Measurements from ENCODE around the gene GAS1. TPM values are rescaled to one million over a fixed set of nuclear protein-coding genes. Genes with fewer than 3 reads are reported as not detected.

The GAS1 gene
- total RNA-seq, 4 donors from 2014 or later: 22.8 to 50.6 (median 40.1) TPM

DNA sequence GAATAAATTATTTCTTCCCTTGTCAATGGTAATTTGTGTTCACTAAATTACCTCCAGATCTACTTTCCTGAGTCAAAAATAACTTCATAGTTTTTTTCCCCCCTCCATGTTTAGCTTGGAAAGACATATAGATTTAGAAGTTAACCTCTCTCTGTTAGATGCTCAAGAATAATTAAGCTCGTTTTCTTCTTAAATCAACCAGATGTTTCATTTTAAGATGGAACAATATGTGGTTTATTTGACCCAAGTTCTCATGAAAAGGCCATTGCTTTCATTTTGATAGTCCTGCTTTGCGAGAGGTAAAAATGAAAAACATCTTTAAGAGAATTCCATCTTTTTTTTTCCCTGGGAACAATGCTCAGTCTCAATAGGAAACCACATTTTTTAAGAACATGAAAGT, 27.7 kb upstream of the GAS1 start:
- Histone ChIP-seq H3K27ac (peak overlapping the region; percentile 8), H3K36me3 (no peaks in the 10 kb centered on the region), H3K4me1 (peaks cover 9% of the 10 kb centered on the region), H3K4me3 (no peak overlapping the region), H3K27me3 (no peaks in the 10 kb centered on the region), H3K9me3 (no peaks in the 10 kb centered on the region)
- TF ChIP-seq, protein P1, sequence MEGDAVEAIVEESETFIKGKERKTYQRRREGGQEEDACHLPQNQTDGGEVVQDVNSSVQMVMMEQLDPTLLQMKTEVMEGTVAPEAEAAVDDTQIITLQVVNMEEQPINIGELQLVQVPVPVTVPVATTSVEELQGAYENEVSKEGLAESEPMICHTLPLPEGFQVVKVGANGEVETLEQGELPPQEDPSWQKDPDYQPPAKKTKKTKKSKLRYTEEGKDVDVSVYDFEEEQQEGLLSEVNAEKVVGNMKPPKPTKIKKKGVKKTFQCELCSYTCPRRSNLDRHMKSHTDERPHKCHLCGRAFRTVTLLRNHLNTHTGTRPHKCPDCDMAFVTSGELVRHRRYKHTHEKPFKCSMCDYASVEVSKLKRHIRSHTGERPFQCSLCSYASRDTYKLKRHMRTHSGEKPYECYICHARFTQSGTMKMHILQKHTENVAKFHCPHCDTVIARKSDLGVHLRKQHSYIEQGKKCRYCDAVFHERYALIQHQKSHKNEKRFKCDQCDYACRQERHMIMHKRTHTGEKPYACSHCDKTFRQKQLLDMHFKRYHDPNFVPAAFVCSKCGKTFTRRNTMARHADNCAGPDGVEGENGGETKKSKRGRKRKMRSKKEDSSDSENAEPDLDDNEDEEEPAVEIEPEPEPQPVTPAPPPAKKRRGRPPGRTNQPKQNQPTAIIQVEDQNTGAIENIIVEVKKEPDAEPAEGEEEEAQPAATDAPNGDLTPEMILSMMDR (IDR thresholded peaks at IDR 0.05): no peak
- TF ChIP-seq POLR2AphosphoS5 (IDR thresholded peaks at IDR 0.05): no peak
- no peak for TF ChIP-seq EP300 (IDR thresholded peaks at IDR 0.05)
- TF ChIP-seq POLR2A (IDR thresholded peaks at IDR 0.05): no peak
- no peak for DNase-seq (ENCODE audit: low spot score in 2 of 2)
- WGBS: 67% methylated on average over 2 of the region's 2 CpGs

DNA sequence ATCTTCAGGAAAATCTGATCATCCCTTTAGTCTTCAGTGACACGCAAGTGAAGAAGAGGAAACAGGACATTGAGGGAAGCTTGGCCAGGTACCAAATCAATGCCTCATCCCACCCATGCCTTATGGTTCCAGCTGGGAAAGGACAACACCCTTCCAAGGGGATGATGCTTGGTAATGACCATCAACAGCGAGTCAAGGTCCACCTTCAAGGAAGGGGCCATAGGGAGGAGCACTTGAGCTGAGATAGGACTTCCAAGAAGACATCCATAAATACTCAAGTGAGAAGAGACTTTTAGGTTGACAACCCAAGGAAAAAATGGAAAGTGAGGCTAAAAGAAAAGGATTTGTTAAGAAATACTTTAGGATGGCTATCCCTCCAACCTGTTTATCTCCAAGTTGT, 27.1 kb upstream of the GAS1 start:
- DNase-seq (ENCODE audit: low spot score in 2 of 2): no peak
- Histone ChIP-seq H3K27ac (no peak overlapping the region), H3K36me3 (no peaks in the 10 kb centered on the region), H3K27me3 (no peaks in the 10 kb centered on the region), H3K9me3 (no peaks in the 10 kb centered on the region), H3K4me3 (no peak overlapping the region), H3K4me1 (peaks cover 9% of the 10 kb centered on the region)
- WGBS: 96% methylated on average over 2 of the region's 2 CpGs
- TF ChIP-seq, protein P1 (IDR thresholded peaks at IDR 0.05): no peak
- TF ChIP-seq POLR2AphosphoS5 (IDR thresholded peaks at IDR 0.05) (no peak), EP300 (IDR thresholded peaks at IDR 0.05) (no peak), POLR2A (IDR thresholded peaks at IDR 0.05) (no peak)

DNA sequence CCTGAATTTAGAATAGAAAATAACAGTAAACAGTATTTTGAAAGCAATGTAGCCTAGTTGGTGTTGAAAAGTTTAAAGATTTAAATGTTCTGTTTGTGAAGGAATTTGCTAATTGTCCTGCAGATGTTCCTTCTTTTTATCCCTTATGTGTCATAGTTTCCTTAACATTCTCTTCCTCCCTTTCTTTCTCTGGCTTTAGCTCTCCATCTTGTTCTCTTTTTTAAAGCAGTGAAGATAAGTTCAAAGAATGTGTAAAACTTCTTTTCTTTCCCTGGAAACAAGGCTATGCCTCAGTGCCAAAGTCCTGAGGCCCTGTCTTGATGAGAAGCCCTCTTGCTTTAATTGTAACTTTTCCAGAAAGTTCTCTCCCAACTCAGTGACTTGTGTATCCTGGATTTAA, 24.4 kb upstream of the GAS1 start:
- Histone ChIP-seq H3K36me3 (no peaks in the 10 kb centered on the region), H3K27me3 (no peaks in the 10 kb centered on the region), H3K27ac (peak overlapping the region; percentile 61), H3K4me1 (peaks cover 25% of the 10 kb centered on the region), H3K4me3 (no peak overlapping the region), H3K9me3 (no peaks in the 10 kb centered on the region)
- no peak for TF ChIP-seq EP300 (IDR thresholded peaks at IDR 0.05)
- no peak for TF ChIP-seq POLR2A (IDR thresholded peaks at IDR 0.05)
- TF ChIP-seq, protein P1 (IDR thresholded peaks at IDR 0.05): no peak
- TF ChIP-seq POLR2AphosphoS5 (IDR thresholded peaks at IDR 0.05): no peak
- DNase-seq (ENCODE audit: low spot score in 2 of 2): no peak

DNA sequence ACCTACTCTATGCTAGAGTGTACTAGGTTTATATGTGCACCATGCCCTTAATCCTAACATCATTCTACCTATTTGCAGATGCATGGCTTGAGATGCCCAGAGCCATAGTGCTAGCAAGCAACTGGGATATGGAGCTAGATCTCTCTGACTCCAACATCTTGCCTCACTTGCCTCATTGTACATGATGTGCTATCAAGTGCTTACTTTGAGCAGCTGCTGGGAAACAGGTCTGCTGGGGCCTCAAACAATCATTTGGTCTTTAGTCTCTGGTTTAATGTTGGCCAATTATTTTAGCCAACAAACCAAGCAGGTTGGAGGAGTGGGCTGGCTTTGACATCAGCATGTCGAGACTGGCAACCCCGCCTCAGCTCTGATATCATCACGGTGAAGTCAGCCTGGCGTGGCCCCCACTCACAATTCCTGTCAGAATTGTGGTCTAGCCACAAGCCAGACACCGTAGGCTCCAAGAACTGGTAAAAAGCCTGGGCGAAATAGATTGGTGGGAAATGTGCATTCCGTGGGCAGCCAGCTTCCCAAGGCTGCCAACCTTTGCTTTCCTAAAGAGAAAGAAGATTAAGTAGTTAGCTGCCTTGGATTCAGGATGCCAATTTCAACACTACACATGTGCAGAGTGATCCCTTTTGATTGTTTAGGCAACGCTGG, 21.1 kb upstream of the GAS1 start:
- Histone ChIP-seq H3K27ac (peak overlapping the region; percentile 31), H3K27me3 (no peaks in the 10 kb centered on the region), H3K36me3 (no peaks in the 10 kb centered on the region), H3K9me3 (no peaks in the 10 kb centered on the region), H3K4me3 (no peak overlapping the region), H3K4me1 (peaks cover 36% of the 10 kb centered on the region)
- TF ChIP-seq POLR2AphosphoS5 (IDR thresholded peaks at IDR 0.05) (no peak), EP300 (IDR thresholded peaks at IDR 0.05) (no peak)
- no peak for DNase-seq (ENCODE audit: low spot score in 2 of 2)
- WGBS: 57% methylated on average over 8 of the region's 8 CpGs

DNA sequence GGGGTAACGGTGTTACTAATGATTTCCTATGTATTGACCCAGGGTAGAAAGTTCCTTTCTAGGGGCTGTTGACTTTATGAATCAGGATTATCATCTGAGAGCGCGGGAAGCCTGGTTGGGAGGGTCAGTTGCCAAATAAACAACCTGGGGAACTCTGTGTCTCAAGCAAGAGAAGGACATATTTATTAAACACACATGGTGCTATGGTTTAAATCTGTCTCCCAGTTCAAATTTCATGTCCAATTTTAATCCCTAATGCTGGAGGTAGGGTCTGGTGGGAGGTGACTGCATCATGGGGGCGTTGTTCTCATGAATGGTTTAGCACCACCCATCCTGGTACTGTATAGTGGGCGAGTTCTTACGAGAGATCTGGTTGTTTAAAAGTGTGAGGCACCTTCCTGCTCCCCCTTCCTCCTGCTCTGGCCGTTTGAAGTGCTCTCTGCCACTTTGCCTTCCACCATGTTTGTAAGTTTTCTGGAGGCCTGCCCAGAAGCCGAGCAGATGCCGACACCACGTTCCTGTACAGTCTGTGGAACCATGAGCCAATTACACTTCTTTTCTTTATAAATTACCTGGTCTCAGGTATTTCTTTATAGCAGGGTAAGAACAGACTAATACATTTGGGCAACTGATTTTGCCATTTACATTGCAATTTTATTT, 19.7 kb upstream of the GAS1 start:
- TF ChIP-seq POLR2A (IDR thresholded peaks at IDR 0.05): no peak
- TF ChIP-seq, protein P1 (IDR thresholded peaks at IDR 0.05): no peak
- no peak for TF ChIP-seq EP300 (IDR thresholded peaks at IDR 0.05)
- TF ChIP-seq POLR2AphosphoS5 (IDR thresholded peaks at IDR 0.05): no peak
- Histone ChIP-seq H3K27me3 (no peaks in the 10 kb centered on the region), H3K9me3 (no peaks in the 10 kb centered on the region), H3K36me3 (no peaks in the 10 kb centered on the region), H3K4me1 (peaks cover 42% of the 10 kb centered on the region), H3K4me3 (no peak overlapping the region), H3K27ac (peak overlapping the region; percentile 51)
- no peak for DNase-seq (ENCODE audit: low spot score in 2 of 2)
- 69% methylated on average over 10 of the region's 10 CpGs for WGBS

All from suprapubic skin (tissue), 4 donors.